Loucy (cell line): Measurements from ENCODE around the gene ANP32E.
A peak's percentile ranks its signal among the peaks of the same experiment; 100 is the strongest.

Experiments used
- H2AFZ ChIP-seq: fragments of 200-600 bp; sonication (generic); 2 replicates; pipeline ENCODE4 v1.6.0; 2016; ENCODE audit warnings: antibody characterized with exemption, mild to moderate bottlenecking, low read length, moderate library complexity
- H3F3A ChIP-seq: fragments of 200-600 bp; 2 replicates; pipeline ENCODE4 v1.6.0; 2016; ENCODE audit warnings: antibody characterized with exemption, low read depth, mild to moderate bottlenecking
- H3K27me3 ChIP-seq: fragments of 200-600 bp; sonication (generic); 2 replicates; pipeline ENCODE4 v1.6.1; 2014; ENCODE audit warnings: low read length, mild to moderate bottlenecking; ENCODE audit not compliant: insufficient read depth, poor library complexity, severe bottlenecking
- H3K36me3 ChIP-seq: fragments of 200-600 bp; sonication (generic); 2 replicates; pipeline ENCODE4 v1.6.1; 2016; ENCODE audit warnings: low read length; ENCODE audit not compliant: insufficient read depth
- H3K4me1 ChIP-seq: fragments of 200-600 bp; sonication (generic); 2 replicates; pipeline ENCODE4 v1.5.1; 2014; ENCODE audit warnings: low read length, mild to moderate bottlenecking; ENCODE audit not compliant: insufficient read depth, poor library complexity, severe bottlenecking
- H3K4me2 ChIP-seq: fragments of 200-600 bp; sonication (generic); 2 replicates; pipeline ENCODE4 v1.6.0; 2014; ENCODE audit warnings: antibody characterized with exemption, low read length, low read depth, mild to moderate bottlenecking; ENCODE audit not compliant: poor library complexity, severe bottlenecking
- H3K4me3 ChIP-seq: fragments of 200-600 bp; sonication (generic); 2 replicates; pipeline ENCODE4 v1.5.1; 2014; ENCODE audit warnings: low read length, mild to moderate bottlenecking, mixed read lengths; ENCODE audit not compliant: poor library complexity, severe bottlenecking
- H3K79me2 ChIP-seq: fragments of 200-600 bp; sonication (generic); 2 replicates; pipeline ENCODE4 v1.6.1; 2014; ENCODE audit warnings: low read length; ENCODE audit not compliant: insufficient read depth
- H3K9ac ChIP-seq: fragments of 200-600 bp; sonication (generic); 2 replicates; pipeline ENCODE4 v1.6.0; 2014; ENCODE audit warnings: mild to moderate bottlenecking, low read depth, low read length, moderate library complexity; ENCODE audit not compliant: poor library complexity, severe bottlenecking
- H3K9me2 ChIP-seq: fragments of 200-600 bp; sonication (generic); replicated peaks from 2 replicates; pipeline ENCODE4 v1.6.1; 2016; ENCODE audit warnings: low read depth, low read length, mixed read lengths
- H3K9me3 ChIP-seq: fragments of 200-600 bp; sonication (generic); 2 replicates; pipeline ENCODE4 v1.6.1; 2014; ENCODE audit warnings: mild to moderate bottlenecking, antibody characterized with exemption, low read length, low read depth; ENCODE audit not compliant: insufficient read depth
- H4K20me1 ChIP-seq: fragments of 200-600 bp; sonication (generic); 2 replicates; pipeline ENCODE4 v1.6.0; 2014; ENCODE audit warnings: antibody characterized with exemption, low read length, mild to moderate bottlenecking; ENCODE audit not compliant: insufficient read depth, poor library complexity, severe bottlenecking
- CTCF ChIP-seq: fragments of 200-600 bp; sonication (generic); conservative IDR thresholded peaks from 2 replicates; pipeline ENCODE4 v1.5.1; 2014; ENCODE audit warnings: mild to moderate bottlenecking, antibody characterized with exemption, low read length
- EZH2phosphoT487 ChIP-seq: fragments of 200-600 bp; IDR thresholded peaks from 2 replicates; pipeline ENCODE4 v1.6.1; 2018; ENCODE audit warnings: antibody characterized with exemption, mild to moderate bottlenecking, moderate library complexity, borderline replicate concordance

The ANP32E gene

GRCh38 chr1:150235294-150235851 is 539 bp downstream of the ANP32E start:
- peaks cover 56% of the 10 kb centered on the region for H3K79me2 ChIP-seq
- H3K4me2 ChIP-seq = peak overlapping the region; percentile 93
- H3K4me1 ChIP-seq = peaks cover 27% of the 10 kb centered on the region
- peaks cover 5% of the 10 kb centered on the region; the same call in 1 of the 2 replicates for H3K36me3 ChIP-seq
- peak overlapping the region; percentile 100 for H3K9ac ChIP-seq
- H3K27me3 ChIP-seq = peaks cover 10% of the 10 kb centered on the region
- H3K4me3 ChIP-seq = peak overlapping the region; percentile 100
- H3F3A ChIP-seq = peaks cover 6% of the 10 kb centered on the region
- TF ChIP-seq CTCF (no peak), EZH2phosphoT487 (no peak)
- H3K9me2 ChIP-seq = no peaks in the 10 kb centered on the region
- peaks cover 17% of the 10 kb centered on the region for H4K20me1 ChIP-seq
- H2AFZ ChIP-seq = no peak overlapping the region
- no peaks in the 10 kb centered on the region for H3K9me3 ChIP-seq

- TF ChIP-seq EZH2phosphoT487 = no peak
- no peak for TF ChIP-seq CTCF
- H3K4me2 ChIP-seq = peak overlapping the region; percentile 93
- H3F3A ChIP-seq = peaks cover 6% of the 10 kb centered on the region
- no peaks in the 10 kb centered on the region for H3K9me2 ChIP-seq
- H3K4me1 ChIP-seq = peaks cover 27% of the 10 kb centered on the region
- H3K36me3 ChIP-seq = peaks cover 8% of the 10 kb centered on the region; the same call in 1 of the 2 replicates
- H4K20me1 ChIP-seq = peaks cover 17% of the 10 kb centered on the region
- H3K9me3 ChIP-seq = no peaks in the 10 kb centered on the region
- peaks cover 10% of the 10 kb centered on the region for H3K27me3 ChIP-seq
- H3K9ac ChIP-seq = peak overlapping the region; percentile 100
- peaks cover 63% of the 10 kb centered on the region for H3K79me2 ChIP-seq
- H3K4me3 ChIP-seq = peak overlapping the region; percentile 100
- no peak overlapping the region for H2AFZ ChIP-seq
Observed at GRCh38 chr1:150234566-150235293, 1.2 kb downstream of the ANP32E start.

GRCh38 chr1:150234309-150234565 is 1.7 kb downstream of the ANP32E start:
- H3K79me2 ChIP-seq = peaks cover 68% of the 10 kb centered on the region
- peaks cover 10% of the 10 kb centered on the region for H3K27me3 ChIP-seq
- no peak overlapping the region for H2AFZ ChIP-seq

More at GRCh38 chr1:150234309-150234565, 1.7 kb downstream of the ANP32E start:
- no peak for TF ChIP-seq CTCF
- no peak for TF ChIP-seq EZH2phosphoT487
- no peaks in the 10 kb centered on the region for H3K9me2 ChIP-seq
- H3K9ac ChIP-seq = peak overlapping the region; percentile 100
- peaks cover 6% of the 10 kb centered on the region for H3F3A ChIP-seq
- H4K20me1 ChIP-seq = peaks cover 17% of the 10 kb centered on the region
- peaks cover 8% of the 10 kb centered on the region for H3K36me3 ChIP-seq
- H3K4me3 ChIP-seq = peak overlapping the region; percentile 100
- H3K9me3 ChIP-seq = no peaks in the 10 kb centered on the region
- peak overlapping the region; percentile 93 for H3K4me2 ChIP-seq
- H3K4me1 ChIP-seq = peaks cover 27% of the 10 kb centered on the region
